ENCODE data around the gene BRD9. TPM values are rescaled to one million over a fixed set of nuclear protein-coding genes. Genes with fewer than 3 reads are reported as not detected.
"Not testable (repeated sequence)": the region's sequence is repeated elsewhere in the genome, so short reads cannot be mapped to it uniquely, and the experiment has no call there.

BRD9 gene
- total RNA-seq, 1 donor from 2014 or later: 69.2 TPM

- no peak for DNase-seq (ENCODE audit: low spot score, unreplicated experiment)
- Mint-ChIP-seq H3K4me1 (ENCODE audit: low read depth) (peaks cover 12% of the 10 kb centered on the region), H3K36me3 (ENCODE audit: insufficient read depth) (peaks cover 3% of the 10 kb centered on the region)
Measured at GRCh38 chr5:849651-850301, 42.8 kb downstream of the BRD9 start.

GRCh38 chr5:848671-849111 is 43.9 kb downstream of the BRD9 start:
- Mint-ChIP-seq H3K27ac (no peak overlapping the region), H3K36me3 (ENCODE audit: insufficient read depth) (peaks cover 3% of the 10 kb centered on the region), H3K27me3 (peaks cover 10% of the 10 kb centered on the region), H3K4me1 (ENCODE audit: low read depth) (peaks cover 12% of the 10 kb centered on the region), H3K9me3 (ENCODE audit: low read depth) (no peaks in the 10 kb centered on the region), H3K4me3 (ENCODE audit: low read depth) (no peak overlapping the region)
- no peak for DNase-seq (ENCODE audit: low spot score, unreplicated experiment)
- no peak for TF ChIP-seq CTCF (IDR thresholded peaks at IDR 0.05; ENCODE audit: unreplicated experiment)

More at GRCh38 chr5:849651-850301, 42.8 kb downstream of the BRD9 start:
- Mint-ChIP-seq H3K27ac (peak overlapping the region; percentile 71), H3K9me3 (ENCODE audit: low read depth) (no peaks in the 10 kb centered on the region), H3K4me3 (ENCODE audit: low read depth) (no peak overlapping the region), H3K27me3 (peaks cover 10% of the 10 kb centered on the region)
- TF ChIP-seq CTCF (IDR thresholded peaks at IDR 0.05; ENCODE audit: unreplicated experiment): no peak

- not testable (repeated sequence) for H3K36me3 Mint-ChIP-seq (ENCODE audit: insufficient read depth); H3K27me3 Mint-ChIP-seq; H3K4me3 Mint-ChIP-seq (ENCODE audit: low read depth); DNase-seq (ENCODE audit: low spot score, unreplicated experiment); H3K9me3 Mint-ChIP-seq (ENCODE audit: low read depth); H3K27ac Mint-ChIP-seq
- peaks cover 12% of the 10 kb centered on the region for H3K4me1 Mint-ChIP-seq (ENCODE audit: low read depth)
Measured at GRCh38 chr5:847736-848135, 44.9 kb downstream of the BRD9 start.

- H3K27ac Mint-ChIP-seq; DNase-seq (ENCODE audit: low spot score, unreplicated experiment); H3K9me3 Mint-ChIP-seq (ENCODE audit: low read depth); H3K36me3 Mint-ChIP-seq (ENCODE audit: insufficient read depth); H3K27me3 Mint-ChIP-seq; H3K4me3 Mint-ChIP-seq (ENCODE audit: low read depth): not testable (repeated sequence)
- peaks cover 12% of the 10 kb centered on the region for H3K4me1 Mint-ChIP-seq (ENCODE audit: low read depth)
Measured at GRCh38 chr5:847212-847611, 45.4 kb downstream of the BRD9 start.

GRCh38 chr5:846602-847091 is 46.0 kb downstream of the BRD9 start:
- Mint-ChIP-seq H3K4me1 (ENCODE audit: low read depth) (peaks cover 12% of the 10 kb centered on the region), H3K27ac (peak overlapping the region; percentile 11)
- H3K9me3 Mint-ChIP-seq (ENCODE audit: low read depth); H3K36me3 Mint-ChIP-seq (ENCODE audit: insufficient read depth); H3K4me3 Mint-ChIP-seq (ENCODE audit: low read depth); DNase-seq (ENCODE audit: low spot score, unreplicated experiment); H3K27me3 Mint-ChIP-seq: not testable (repeated sequence)

GRCh38 chr5:845676-846601 is 46.7 kb downstream of the BRD9 start:
- not testable (repeated sequence) for H3K9me3 Mint-ChIP-seq (ENCODE audit: low read depth); DNase-seq (ENCODE audit: low spot score, unreplicated experiment); H3K27me3 Mint-ChIP-seq; H3K36me3 Mint-ChIP-seq (ENCODE audit: insufficient read depth); H3K27ac Mint-ChIP-seq; H3K4me3 Mint-ChIP-seq (ENCODE audit: low read depth)
- peaks cover 12% of the 10 kb centered on the region for H3K4me1 Mint-ChIP-seq (ENCODE audit: low read depth)

- H3K36me3 Mint-ChIP-seq (ENCODE audit: insufficient read depth); H3K9me3 Mint-ChIP-seq (ENCODE audit: low read depth); H3K27ac Mint-ChIP-seq; H3K27me3 Mint-ChIP-seq; H3K4me3 Mint-ChIP-seq (ENCODE audit: low read depth); DNase-seq (ENCODE audit: low spot score, unreplicated experiment): not testable (repeated sequence)
- peaks cover 11% of the 10 kb centered on the region for H3K4me1 Mint-ChIP-seq (ENCODE audit: low read depth)
Measured at GRCh38 chr5:845031-845675, 47.4 kb downstream of the BRD9 start.

GRCh38 chr5:844426-844825 is 48.2 kb downstream of the BRD9 start:
- H3K36me3 Mint-ChIP-seq (ENCODE audit: insufficient read depth); H3K4me1 Mint-ChIP-seq (ENCODE audit: low read depth); DNase-seq (ENCODE audit: low spot score, unreplicated experiment); H3K9me3 Mint-ChIP-seq (ENCODE audit: low read depth); H3K4me3 Mint-ChIP-seq (ENCODE audit: low read depth); H3K27me3 Mint-ChIP-seq; H3K27ac Mint-ChIP-seq: not testable (repeated sequence)

- not testable (repeated sequence) for H3K36me3 Mint-ChIP-seq (ENCODE audit: insufficient read depth); H3K4me3 Mint-ChIP-seq (ENCODE audit: low read depth); H3K4me1 Mint-ChIP-seq (ENCODE audit: low read depth); DNase-seq (ENCODE audit: low spot score, unreplicated experiment); H3K27me3 Mint-ChIP-seq; H3K27ac Mint-ChIP-seq; H3K9me3 Mint-ChIP-seq (ENCODE audit: low read depth)
Measured at GRCh38 chr5:843926-844325, 48.7 kb downstream of the BRD9 start.

- H3K36me3 Mint-ChIP-seq (ENCODE audit: insufficient read depth); H3K27me3 Mint-ChIP-seq; DNase-seq (ENCODE audit: low spot score, unreplicated experiment); H3K27ac Mint-ChIP-seq; H3K9me3 Mint-ChIP-seq (ENCODE audit: low read depth); H3K4me1 Mint-ChIP-seq (ENCODE audit: low read depth); H3K4me3 Mint-ChIP-seq (ENCODE audit: low read depth): not testable (repeated sequence)
Measured at GRCh38 chr5:843371-843770, 49.2 kb downstream of the BRD9 start.
